Hepatocyte (in vitro differentiated cells): ENCODE data around the gene C19orf53. TPM values are rescaled to one million over a fixed set of nuclear protein-coding genes. Genes with fewer than 3 reads are reported as not detected.

Source experiments
- DNase-seq: peaks from one replicate; pipeline ENCODE4 v3.0.0-alpha.2; 2016; ENCODE audit warnings: low spot score
- H2AFZ ChIP-seq: fragments of 200-600 bp; sonication (generic); 2 replicates; pipeline ENCODE4 v1.6.0; 2016; ENCODE audit warnings: antibody characterized with exemption, mild to moderate bottlenecking
- H3K27ac ChIP-seq: fragments of 200-600 bp; sonication (generic); 2 replicates; pipeline ENCODE4 v1.5.1; 2016; ENCODE audit warnings: mild to moderate bottlenecking
- H3K27me3 ChIP-seq: fragments of 200-600 bp; sonication (generic); 2 replicates; pipeline ENCODE4 v1.6.1; 2016
- H3K36me3 ChIP-seq: fragments of 200-600 bp; sonication (generic); replicated peaks from 2 replicates; pipeline ENCODE4 v1.5.1; 2016; ENCODE audit warnings: low read depth; ENCODE audit not compliant: insufficient read depth
- H3K4me1 ChIP-seq: fragments of 200-600 bp; sonication (generic); 2 replicates; pipeline ENCODE4 v1.5.1; 2016; ENCODE audit warnings: mild to moderate bottlenecking, moderate library complexity; ENCODE audit not compliant: insufficient read depth
- H3K4me2 ChIP-seq: fragments of 200-600 bp; sonication (generic); 2 replicates; pipeline ENCODE4 v1.6.0; 2016
- H3K4me3 ChIP-seq: fragments of 200-600 bp; sonication (generic); 2 replicates; pipeline ENCODE4 v1.5.1; 2016; ENCODE audit warnings: mild to moderate bottlenecking
- H3K79me2 ChIP-seq: fragments of 200-600 bp; sonication (generic); 2 replicates; pipeline ENCODE4 v1.6.0; 2017; ENCODE audit warnings: mild to moderate bottlenecking
- H3K9me2 ChIP-seq: fragments of 200-600 bp; sonication (generic); replicated peaks from 2 replicates; pipeline ENCODE4 v1.6.0; 2017; ENCODE audit warnings: mild to moderate bottlenecking; ENCODE audit not compliant: insufficient read depth
- H3K9me3 ChIP-seq: fragments of 200-600 bp; sonication (generic); 2 replicates; pipeline ENCODE4 v1.5.1; 2016; ENCODE audit warnings: low read depth, mild to moderate bottlenecking
- H4K20me1 ChIP-seq: fragments of 200-600 bp; sonication (generic); 2 replicates; pipeline ENCODE4 v1.6.0; 2016; ENCODE audit warnings: mild to moderate bottlenecking; ENCODE audit not compliant: insufficient read depth, poor library complexity, severe bottlenecking
- EZH2 ChIP-seq: fragments of 200-600 bp; sonication (generic); IDR thresholded peaks from 2 replicates; pipeline ENCODE4 v1.6.1; 2016; ENCODE audit warnings: antibody characterized with exemption, mild to moderate bottlenecking, borderline replicate concordance
- EZH2phosphoT487 ChIP-seq: fragments of 200-600 bp; sonication (generic); IDR thresholded peaks from one replicate; pipeline ENCODE4 v1.6.1; 2018; ENCODE audit warnings: antibody characterized with exemption, mild to moderate bottlenecking, low read depth, moderate library complexity; ENCODE audit not compliant: unreplicated experiment, severe bottlenecking
- WGBS: methylation state at CpG from one replicate; pipeline ENCODE4 v1.1.6; 2016; ENCODE audit warnings: low lambda C conversion rate; ENCODE audit errors: missing lambda C conversion rate; 5-methylcytosine and 5-hydroxymethylcytosine counted together
- polyA plus RNA-seq: library from polyadenylated mRNA; unstranded; fragments of >200 nt; fragmentation: Nextera tagmentation; extraction: Ambion mirVana; gene quantifications from 2 replicates; pipeline ENCODE4 v1.2.1, GENCODE V29; 2016
- total RNA-seq: library from RNA; depleted of rRNA; stranded (reverse); fragments of >200 nt; gene quantifications from 2 replicates; pipeline ENCODE4 v1.2.3, GENCODE V29; 2014
- TF ChIP-seq, protein P1 (sequence below): fragments of 200-600 bp; sonication (generic); IDR thresholded peaks from 2 replicates; pipeline ENCODE4 v1.5.1; 2016; ENCODE audit warnings: antibody characterized with exemption, mild to moderate bottlenecking; ENCODE audit not compliant: poor library complexity

Gene C19orf53
- total and polyA plus RNA-seq, 2 experiments from 2014 or later = 89.2 to 220 TPM

GRCh38 chr19:13761423-13761822 is 12.8 kb upstream of the C19orf53 start:
- H3K27ac ChIP-seq = no peak overlapping the region
- H2AFZ ChIP-seq = no peak overlapping the region
- H4K20me1 ChIP-seq = no peaks in the 10 kb centered on the region
- H3K27me3 ChIP-seq = no peaks in the 10 kb centered on the region
- TF ChIP-seq EZH2phosphoT487 = no peak
- TF ChIP-seq, protein P1, sequence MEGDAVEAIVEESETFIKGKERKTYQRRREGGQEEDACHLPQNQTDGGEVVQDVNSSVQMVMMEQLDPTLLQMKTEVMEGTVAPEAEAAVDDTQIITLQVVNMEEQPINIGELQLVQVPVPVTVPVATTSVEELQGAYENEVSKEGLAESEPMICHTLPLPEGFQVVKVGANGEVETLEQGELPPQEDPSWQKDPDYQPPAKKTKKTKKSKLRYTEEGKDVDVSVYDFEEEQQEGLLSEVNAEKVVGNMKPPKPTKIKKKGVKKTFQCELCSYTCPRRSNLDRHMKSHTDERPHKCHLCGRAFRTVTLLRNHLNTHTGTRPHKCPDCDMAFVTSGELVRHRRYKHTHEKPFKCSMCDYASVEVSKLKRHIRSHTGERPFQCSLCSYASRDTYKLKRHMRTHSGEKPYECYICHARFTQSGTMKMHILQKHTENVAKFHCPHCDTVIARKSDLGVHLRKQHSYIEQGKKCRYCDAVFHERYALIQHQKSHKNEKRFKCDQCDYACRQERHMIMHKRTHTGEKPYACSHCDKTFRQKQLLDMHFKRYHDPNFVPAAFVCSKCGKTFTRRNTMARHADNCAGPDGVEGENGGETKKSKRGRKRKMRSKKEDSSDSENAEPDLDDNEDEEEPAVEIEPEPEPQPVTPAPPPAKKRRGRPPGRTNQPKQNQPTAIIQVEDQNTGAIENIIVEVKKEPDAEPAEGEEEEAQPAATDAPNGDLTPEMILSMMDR = no peak
- no peak for TF ChIP-seq EZH2
- H3K9me2 ChIP-seq = no peaks in the 10 kb centered on the region
- H3K4me1 ChIP-seq = peaks cover 7% of the 10 kb centered on the region
- DNase-seq = no peak
- WGBS = 83% methylated on average over 8 of the region's 8 CpGs
- no peaks in the 10 kb centered on the region for H3K36me3 ChIP-seq
- no peaks in the 10 kb centered on the region for H3K9me3 ChIP-seq
- no peak overlapping the region for H3K4me2 ChIP-seq
- H3K79me2 ChIP-seq = peaks cover 3% of the 10 kb centered on the region
- H3K4me3 ChIP-seq = no peak overlapping the region

DNA sequence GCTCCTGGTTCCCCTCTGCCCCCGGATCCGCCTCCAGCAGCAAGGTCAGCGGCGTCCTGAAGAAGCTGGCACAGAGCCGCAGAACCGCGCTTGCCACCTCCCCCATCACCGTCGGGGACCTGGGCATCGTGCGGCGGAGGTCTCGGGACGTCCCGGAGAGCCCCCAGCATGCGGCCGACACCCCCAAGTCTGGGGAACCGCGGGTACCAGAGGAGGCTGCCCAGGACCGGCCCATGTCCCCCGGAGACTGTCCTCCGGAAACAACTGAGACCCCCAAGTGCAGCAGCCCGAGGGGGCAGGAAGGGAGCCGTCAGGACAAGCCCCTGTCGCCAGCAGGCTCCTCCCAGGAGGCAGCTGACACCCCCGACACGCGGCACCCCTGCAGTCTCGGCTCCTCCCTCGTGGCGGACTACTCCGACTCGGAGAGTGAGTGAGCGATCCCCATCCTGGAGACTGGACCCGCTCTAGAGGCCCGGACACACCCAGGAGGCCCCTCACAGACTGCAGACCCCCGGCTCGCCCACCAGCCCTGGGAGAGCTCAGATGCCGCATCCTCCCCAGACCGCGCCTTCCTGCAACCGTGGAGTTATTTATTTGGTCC is 11.5 kb upstream of the C19orf53 start:
- Histone ChIP-seq H3K9me3 (no peaks in the 10 kb centered on the region), H3K4me2 (no peak overlapping the region), H3K4me1 (peaks cover 7% of the 10 kb centered on the region), H4K20me1 (no peaks in the 10 kb centered on the region), H2AFZ (no peak overlapping the region), H3K79me2 (peaks cover 3% of the 10 kb centered on the region), H3K4me3 (no peak overlapping the region), H3K9me2 (no peaks in the 10 kb centered on the region), H3K27ac (no peak overlapping the region), H3K36me3 (no peaks in the 10 kb centered on the region), H3K27me3 (no peaks in the 10 kb centered on the region)
- no peak for DNase-seq
- no peak for TF ChIP-seq EZH2phosphoT487
- TF ChIP-seq EZH2 = no peak
- TF ChIP-seq, protein P1 = no peak
- 97% methylated on average over 41 of the region's 42 CpGs for WGBS

DNA sequence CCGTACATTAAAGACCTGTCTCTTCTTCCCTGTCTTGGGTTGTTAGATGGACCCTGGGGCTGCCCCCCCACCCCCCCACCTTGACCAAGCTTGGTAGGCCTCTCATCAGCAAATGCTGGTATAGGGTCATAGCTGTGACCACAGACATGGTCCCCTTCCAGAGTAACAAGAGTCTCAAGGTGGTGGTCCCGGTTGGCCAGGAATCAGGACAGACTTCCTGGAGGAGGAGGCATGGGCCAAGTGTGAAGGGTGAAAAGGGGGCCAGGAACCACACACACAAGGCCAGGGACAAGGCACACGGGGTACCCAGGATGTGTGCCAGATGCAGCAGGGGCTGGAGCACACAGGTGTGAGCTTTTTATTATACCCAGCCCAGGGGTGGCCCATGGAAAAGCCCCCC is 11.0 kb upstream of the C19orf53 start:
- Histone ChIP-seq H3K4me3 (no peak overlapping the region), H3K4me1 (peaks cover 7% of the 10 kb centered on the region), H4K20me1 (no peaks in the 10 kb centered on the region), H3K4me2 (no peak overlapping the region), H3K36me3 (no peaks in the 10 kb centered on the region), H3K27ac (no peak overlapping the region), H3K9me2 (no peaks in the 10 kb centered on the region), H3K79me2 (peaks cover 3% of the 10 kb centered on the region), H3K27me3 (no peaks in the 10 kb centered on the region), H2AFZ (no peak overlapping the region), H3K9me3 (no peaks in the 10 kb centered on the region)
- WGBS = 96% methylated on average over 3 of the region's 3 CpGs
- no peak for DNase-seq
- TF ChIP-seq EZH2phosphoT487 = no peak
- TF ChIP-seq, protein P1 = no peak
- TF ChIP-seq EZH2 = no peak
